T47D (cell line): Measurements from ENCODE around the gene DRAP1.
"Not testable (repeated sequence)": the region's sequence is repeated elsewhere in the genome, so short reads cannot be mapped to it uniquely, and the experiment has no call there.

Experiments
- DNase-seq, 2 experiments: peaks; one replicate each; pipeline versions ENCODE4 v3.0.0 to v3.0.0-alpha.2; 2011 to 2012; ENCODE audit warnings: low read depth in 1 of 2, low spot score in 1 of 2
- JUND ChIP-seq: IDR thresholded peaks from 2 replicates; pipeline ENCODE4 v1.6.1; 2012; ENCODE audit warnings: low read depth
- in situ Hi-C: cut with HindIII; loops from 2 replicates; pipeline ENCODE4 v1.10.0; 2016; ENCODE audit warnings: low sequenced_read_pairs, low pct_unique_long_range_greater_than_20kb

The DRAP1 gene

GRCh38 chr11:65937766-65938165 lies 18.5 kb downstream of the DRAP1 start:
- no peak for TF ChIP-seq JUND
- in situ Hi-C loops: no loop called here
- DNase-seq: no peak

DNA sequence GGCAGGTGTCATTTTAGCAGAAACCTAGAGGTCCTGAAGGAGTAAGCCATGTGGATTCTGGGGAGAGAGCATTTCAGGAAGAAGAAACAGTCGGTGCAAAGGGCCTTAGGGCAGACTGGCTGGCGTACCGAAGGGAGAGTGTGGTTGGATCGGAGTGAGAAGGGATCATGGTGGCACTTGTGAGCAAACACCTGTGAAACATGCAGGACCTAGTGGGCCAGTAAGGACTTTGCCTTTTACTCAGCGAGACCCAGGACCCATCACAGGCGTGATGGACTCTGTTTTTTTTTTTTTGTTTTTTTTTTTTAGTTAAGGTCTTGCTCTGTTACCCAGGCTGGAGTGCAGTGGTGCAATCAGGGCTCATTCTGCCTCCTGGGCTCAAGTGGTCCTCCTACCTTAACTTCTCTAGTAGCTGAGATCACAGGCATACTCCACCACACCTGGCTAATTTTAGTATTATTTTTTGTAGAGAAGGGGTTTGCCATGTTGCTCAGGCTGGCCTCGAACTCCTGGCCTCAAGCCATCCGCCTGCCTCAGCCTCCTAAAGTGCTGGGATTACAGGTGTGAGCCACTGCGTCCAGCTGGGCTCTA lies 22.6 kb downstream of the DRAP1 start:
- DNase-seq: no peak
- in situ Hi-C loops: no loop called here
- no peak for TF ChIP-seq JUND

DNA sequence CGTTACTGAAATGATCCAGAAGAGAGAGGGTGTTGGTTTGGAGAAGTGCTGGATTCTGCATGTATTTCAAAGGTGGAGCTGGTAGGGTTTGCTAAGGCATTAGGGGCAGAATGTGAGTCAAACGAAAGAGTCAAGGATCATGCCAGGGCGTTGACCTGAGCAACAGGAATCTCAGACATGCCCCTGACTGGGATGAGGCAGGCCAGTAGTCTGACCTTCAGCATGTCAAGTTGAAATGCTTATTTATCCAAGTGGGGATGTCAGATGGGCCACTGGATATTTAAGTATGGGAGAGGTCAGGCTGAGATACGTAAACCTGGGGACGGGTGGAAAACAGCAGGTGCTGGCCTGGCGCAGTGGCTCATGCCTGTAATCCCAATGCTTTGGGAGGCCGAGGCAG lies 23.3 kb downstream of the DRAP1 start:
- DNase-seq: no peak
- in situ Hi-C loops: no loop called here
- TF ChIP-seq JUND: no peak

DNA sequence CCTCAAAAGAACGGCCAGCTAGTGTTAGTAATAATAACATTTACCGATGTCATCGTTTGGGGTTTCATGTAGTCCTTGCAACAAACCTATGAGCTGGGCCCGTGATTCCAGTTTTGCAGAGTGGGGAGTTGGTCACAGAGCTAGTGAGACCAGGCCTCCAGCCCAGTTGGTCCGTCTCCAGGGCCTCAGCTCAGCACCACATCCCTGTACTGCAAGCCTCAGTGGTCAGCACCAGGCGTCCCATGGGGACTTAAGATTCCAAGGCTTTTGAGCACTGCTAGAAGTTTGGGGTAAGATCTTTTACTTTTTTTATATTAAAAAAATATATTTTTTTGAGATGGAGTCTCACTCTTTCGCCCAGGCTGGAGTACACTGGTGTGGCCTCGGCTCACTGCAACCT lies 25.0 kb downstream of the DRAP1 start:
- TF ChIP-seq JUND: no peak
- DNase-seq: no peak
- in situ Hi-C loops: no loop called here

DNA sequence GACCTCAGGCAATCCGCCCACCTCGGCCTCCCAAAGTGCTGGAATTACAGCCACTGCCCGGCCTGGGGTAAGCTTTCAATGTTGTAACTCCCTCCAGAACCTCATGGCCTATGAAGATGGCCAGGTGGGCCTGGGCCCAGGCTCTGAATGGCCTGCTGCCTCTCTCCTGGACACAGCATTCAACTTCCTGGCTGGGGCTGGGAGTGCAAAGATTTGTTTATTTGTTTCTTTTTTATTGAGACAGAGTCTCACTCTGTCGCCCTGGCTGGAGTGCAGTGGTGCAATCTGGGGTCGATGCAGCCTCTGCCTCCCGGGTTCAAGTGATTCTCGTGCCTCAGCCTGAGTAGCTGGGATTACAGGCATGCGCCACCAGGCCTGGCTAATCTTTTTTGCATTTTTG lies 25.5 kb downstream of the DRAP1 start:
- DNase-seq: no peak
- in situ Hi-C loops: no loop called here
- no peak for TF ChIP-seq JUND

DNA sequence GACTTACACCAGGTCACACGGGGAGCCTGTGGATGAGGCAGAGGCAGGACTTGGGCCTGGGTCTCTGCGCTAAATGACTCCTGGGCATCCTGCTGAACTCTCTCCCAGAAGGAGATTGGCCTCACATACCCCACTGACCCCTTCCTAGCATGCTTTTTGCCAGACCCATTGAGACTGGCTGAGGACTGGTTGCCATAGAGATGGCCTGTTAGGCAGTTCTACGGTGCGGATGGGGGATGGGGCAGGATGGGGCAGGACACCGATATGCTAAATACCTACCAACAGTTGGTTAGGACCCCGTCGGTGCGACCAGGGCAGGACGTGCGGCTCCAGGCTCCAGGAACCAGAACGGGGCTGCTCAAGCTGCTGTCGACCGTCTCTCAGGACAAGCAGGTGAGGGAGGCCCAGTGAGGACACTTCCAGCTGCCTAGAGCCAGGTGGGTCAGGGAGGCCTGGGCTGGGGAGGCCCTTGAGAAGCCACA lies 26.2 kb downstream of the DRAP1 start, which contains the start of gene TSGA10IP:
Gene TSGA10IP (plus strand): TSS at position 51 of the 482 bp plus-strand sequence. CDS start 196 bp downstream, at position 247.
- no peak for TF ChIP-seq JUND
- DNase-seq: no peak
- in situ Hi-C loops: no loop called here

DNA sequence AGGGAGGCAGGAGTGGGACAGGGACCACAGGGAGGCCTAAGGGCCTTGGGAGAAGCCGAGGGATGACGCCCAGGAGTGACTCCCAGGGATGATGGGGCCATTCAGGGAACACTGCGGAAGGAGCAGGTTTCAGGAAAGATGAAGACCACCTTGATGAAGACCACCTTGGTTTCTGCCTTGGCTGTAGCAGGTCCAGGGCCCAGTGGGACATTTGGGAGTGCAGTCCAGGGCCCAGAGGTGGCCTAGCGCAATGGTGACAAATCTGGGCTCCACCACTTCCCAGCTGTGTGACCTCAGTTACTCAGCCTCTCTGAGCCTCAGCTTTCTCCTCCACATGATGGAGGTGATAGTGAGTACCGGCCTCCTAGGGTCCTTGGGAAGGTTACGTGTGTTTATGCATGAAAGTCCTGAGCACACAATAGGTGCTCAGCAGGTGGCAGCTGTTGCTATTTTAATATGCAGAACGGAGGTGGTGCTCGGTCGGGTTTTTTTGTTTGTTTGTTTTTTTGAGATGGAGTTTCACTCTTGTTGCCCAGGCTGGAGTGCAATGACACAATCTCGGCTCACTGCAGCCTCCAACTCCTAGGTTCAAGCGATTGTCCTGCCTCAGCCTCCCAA lies 26.8 kb downstream of the DRAP1 start:
- TF ChIP-seq JUND: no peak
- DNase-seq: no peak
- in situ Hi-C loops: no loop called here

- no peak for DNase-seq
- in situ Hi-C loops: no loop called here
- no peak for TF ChIP-seq JUND
Observed at GRCh38 chr11:65946655-65947054, 27.4 kb downstream of the DRAP1 start.

DNA sequence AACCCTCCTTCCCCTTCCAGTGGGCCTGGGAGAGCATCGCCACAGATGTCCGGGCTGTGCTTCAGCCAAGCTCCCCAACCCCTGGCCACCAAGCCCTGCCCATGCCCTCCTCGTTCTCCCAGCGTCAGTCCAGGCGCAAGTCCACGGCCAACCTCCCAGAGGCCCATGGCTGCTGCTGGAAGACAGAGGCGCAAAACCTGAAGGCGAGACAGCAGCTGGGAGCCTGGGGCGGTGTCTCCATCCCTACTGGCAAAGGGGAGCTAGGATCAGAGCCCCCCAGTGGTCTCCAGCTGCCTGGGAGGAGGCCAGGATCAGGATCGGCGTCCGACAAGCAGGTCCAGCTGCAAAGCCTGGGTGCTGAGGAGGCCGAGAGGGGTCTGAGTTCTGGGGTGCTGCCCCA lies 27.9 kb downstream of the DRAP1 start:
- TF ChIP-seq JUND: no peak
- DNase-seq: no peak
- in situ Hi-C loops: no loop called here

GRCh38 chr11:65947603-65948125 lies 28.4 kb downstream of the DRAP1 start:
- in situ Hi-C loops: no loop called here
- no peak for TF ChIP-seq JUND
- DNase-seq: no peak

DNA sequence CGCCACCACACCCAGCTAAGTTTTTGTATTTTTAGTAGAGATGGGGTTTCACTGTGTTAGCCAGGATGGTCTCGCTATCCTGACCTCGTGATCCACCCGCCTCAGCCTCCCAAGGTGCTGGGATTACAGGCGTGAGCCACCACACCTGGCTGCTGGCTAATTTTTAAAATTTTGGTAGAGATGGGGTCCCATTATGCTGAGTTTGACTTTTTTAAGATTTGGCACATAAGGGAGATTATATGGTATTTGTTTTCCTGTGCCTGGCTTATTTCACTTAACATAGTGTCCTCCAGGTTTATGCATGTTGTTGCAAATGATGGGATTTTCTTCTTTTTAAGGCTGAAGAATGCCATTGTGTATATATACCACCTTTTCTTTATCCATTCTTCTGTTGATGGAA lies 31.5 kb downstream of the DRAP1 start:
- DNase-seq, in situ Hi-C loops: not testable (repeated sequence)

DNA sequence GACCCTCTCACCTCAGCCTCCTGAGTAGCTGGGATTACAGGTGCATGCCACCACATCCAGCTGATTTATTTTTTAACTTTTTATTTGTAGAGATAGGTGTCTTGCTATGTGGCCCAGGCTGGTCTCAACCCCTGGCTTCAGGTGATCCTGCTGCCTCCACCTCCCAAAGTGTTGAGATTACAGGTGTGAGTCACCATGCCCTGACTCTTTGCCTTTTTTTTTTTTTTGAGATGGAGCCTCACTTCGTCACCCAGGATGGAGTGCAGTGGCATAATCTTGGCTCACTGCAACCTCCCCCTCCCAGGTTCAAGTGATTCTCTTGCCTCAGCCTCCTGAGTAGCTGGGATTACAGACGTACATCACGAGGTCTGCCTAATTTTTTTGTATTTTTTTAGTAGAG lies 32.4 kb downstream of the DRAP1 start:
- in situ Hi-C loops, DNase-seq: not testable (repeated sequence)

DNA sequence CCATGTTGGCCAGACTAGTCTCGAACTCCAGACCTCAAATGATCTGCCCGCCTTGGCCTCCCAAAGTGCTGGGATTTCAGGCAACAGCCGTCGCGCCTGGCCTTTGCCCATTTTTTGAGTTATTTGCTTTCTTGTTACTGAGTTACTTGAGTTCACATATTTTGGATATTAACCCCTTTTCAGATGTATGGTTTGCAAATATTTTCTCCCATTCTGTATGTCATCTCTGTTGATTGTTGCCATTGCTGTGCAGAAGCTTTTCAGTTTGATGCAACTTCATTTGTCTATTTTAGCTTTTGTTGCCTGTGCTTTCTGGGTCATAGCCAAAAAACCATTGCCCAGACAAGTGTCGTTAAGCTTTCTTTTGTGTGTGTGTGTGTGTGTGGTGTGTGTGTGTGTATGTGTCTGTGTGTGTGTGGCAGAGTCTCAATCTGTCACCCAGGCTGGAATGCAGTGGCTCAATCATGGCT lies 32.9 kb downstream of the DRAP1 start:
- in situ Hi-C loops: no loop called here
- no peak for TF ChIP-seq JUND
- no peak for DNase-seq

- TF ChIP-seq JUND: no peak
- in situ Hi-C loops: no loop called here
- DNase-seq: no peak
Observed at GRCh38 chr11:65953471-65953870, 34.2 kb downstream of the DRAP1 start.
